ENCODE measurements around the gene LRRC70. TPM values are rescaled to one million over a fixed set of nuclear protein-coding genes. Genes with fewer than 3 reads are reported as not detected.

Gene LRRC70
- total RNA-seq, 1 donor from 2014 or later: not detected

DNA sequence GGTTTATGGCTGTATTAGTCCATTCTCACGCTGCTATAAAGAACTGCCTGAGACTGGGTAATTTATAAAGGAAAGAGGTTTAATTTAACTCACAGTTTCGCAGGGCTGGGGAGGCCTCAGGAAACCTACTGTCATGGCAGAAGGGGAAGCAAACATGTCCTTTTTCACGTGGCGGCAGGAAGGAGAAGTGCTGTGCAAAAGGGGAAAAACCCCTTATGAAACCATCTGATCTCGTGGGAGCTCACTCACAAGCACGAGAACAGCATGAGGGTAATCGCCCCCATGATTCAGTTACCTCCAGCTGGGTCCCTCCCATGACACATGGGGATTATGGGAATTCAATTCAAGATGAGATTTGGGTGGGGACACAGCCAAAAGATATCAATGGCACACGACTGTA is 13.9 kb downstream of the LRRC70 start:
- DNase-seq (ENCODE audit: low read depth): no peak
- no peak overlapping the region for H3K4me3 ChIP-seq (ENCODE audit: low read depth, low read length)
- TF ChIP-seq, protein P1, sequence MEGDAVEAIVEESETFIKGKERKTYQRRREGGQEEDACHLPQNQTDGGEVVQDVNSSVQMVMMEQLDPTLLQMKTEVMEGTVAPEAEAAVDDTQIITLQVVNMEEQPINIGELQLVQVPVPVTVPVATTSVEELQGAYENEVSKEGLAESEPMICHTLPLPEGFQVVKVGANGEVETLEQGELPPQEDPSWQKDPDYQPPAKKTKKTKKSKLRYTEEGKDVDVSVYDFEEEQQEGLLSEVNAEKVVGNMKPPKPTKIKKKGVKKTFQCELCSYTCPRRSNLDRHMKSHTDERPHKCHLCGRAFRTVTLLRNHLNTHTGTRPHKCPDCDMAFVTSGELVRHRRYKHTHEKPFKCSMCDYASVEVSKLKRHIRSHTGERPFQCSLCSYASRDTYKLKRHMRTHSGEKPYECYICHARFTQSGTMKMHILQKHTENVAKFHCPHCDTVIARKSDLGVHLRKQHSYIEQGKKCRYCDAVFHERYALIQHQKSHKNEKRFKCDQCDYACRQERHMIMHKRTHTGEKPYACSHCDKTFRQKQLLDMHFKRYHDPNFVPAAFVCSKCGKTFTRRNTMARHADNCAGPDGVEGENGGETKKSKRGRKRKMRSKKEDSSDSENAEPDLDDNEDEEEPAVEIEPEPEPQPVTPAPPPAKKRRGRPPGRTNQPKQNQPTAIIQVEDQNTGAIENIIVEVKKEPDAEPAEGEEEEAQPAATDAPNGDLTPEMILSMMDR (conservative IDR thresholded peaks at IDR 0.05; ENCODE audit: low read depth, low read length): no peak

DNA sequence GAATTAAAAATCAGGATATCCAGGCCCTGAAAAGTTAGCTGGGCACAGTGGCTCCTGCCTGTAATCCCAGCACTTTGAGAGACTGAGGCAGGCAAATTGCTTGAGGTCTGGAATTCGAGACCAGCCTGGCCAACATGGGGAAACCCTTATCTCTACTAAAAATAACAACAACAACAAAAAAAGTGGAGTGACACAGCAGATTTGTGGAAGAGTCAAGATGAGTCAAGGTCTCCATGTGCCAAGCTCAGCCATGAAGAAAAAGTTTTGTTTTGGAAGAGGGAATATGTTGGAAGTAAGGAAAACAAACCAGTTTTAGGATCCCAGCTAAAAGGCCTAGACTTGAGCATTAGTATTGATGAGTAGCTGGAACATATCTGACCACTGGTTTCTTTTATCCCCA is 14.7 kb downstream of the LRRC70 start:
- DNase-seq (ENCODE audit: low read depth): peak; percentile 6
- no peak overlapping the region for H3K4me3 ChIP-seq (ENCODE audit: low read depth, low read length)
- TF ChIP-seq, protein P1 (conservative IDR thresholded peaks at IDR 0.05; ENCODE audit: low read depth, low read length): no peak

DNA sequence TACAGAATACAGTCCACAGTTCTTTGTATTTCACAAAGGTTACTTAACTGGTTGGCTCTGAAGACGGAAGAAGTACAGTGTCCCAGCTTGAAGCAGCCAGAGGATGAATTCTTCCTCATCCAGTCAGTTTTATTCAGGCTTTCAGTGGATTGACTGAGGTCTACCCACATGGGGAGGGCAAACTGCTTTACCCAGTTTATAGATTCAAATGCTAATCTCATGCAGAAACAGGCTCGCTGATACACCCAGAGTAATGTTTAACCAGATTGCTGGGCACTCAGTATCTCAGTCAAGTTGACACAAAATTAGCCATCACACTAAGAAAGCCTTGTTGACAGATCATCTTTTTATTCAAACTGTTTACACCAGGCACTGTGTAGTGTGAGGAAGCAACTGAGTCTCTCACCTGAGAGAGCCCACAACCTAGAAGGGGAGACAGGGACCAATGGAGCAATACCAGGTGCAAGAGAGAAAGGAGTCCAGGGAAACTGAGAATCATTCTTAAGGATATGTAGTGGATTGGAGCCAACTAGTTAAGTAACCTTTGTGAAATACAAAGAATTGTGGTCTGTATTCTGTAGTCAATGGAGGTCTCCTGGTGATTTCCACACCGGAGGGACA is 15.9 kb downstream of the LRRC70 start:
- no peak for DNase-seq (ENCODE audit: low read depth)
- no peak overlapping the region for H3K4me3 ChIP-seq (ENCODE audit: low read depth, low read length)
- TF ChIP-seq, protein P1 (conservative IDR thresholded peaks at IDR 0.05; ENCODE audit: low read depth, low read length): no peak

DNA sequence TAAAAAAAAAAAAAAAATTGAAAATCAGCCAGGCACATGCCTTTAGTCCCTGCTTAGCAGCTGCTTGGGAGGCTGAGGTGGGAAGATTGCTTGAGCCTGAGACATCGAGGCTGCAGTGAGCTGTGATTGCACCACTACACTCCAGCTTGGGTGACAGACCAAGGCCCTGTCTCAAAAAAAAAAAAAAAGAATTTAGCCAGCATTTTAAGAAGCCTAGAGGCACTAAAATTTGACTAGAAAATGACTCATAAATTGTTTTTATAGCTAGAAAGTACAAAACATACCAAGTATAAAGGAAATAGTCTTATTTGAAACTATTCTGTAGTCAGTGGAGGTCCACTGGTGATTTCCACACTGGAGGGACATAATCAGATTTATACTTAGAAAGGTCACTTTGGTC is 17.5 kb downstream of the LRRC70 start:
- TF ChIP-seq, protein P1 (conservative IDR thresholded peaks at IDR 0.05; ENCODE audit: low read depth, low read length): no peak
- DNase-seq (ENCODE audit: low read depth): no peak
- H3K4me3 ChIP-seq (ENCODE audit: low read depth, low read length): no peak overlapping the region

DNA sequence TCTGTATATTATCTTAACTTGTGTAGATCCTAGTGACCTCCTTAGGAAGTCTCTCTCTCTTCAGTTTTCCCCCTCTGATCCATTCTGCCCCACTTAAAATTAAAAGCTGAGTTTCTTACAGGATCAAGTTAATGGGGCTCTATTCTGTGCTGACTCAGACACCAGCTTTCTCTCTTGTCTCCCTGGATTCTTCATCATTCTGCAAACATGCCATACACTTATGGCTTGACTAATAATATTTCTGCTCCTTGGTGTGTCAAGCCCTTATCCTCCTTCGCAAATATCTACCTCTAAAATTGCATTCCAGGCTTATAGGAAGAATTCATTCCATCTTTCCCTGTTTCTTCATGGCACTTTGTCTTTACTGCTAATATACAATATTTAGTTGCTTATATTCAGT is 18.1 kb downstream of the LRRC70 start:
- DNase-seq (ENCODE audit: low read depth): no peak
- H3K4me3 ChIP-seq (ENCODE audit: low read depth, low read length): no peak overlapping the region
- TF ChIP-seq, protein P1 (conservative IDR thresholded peaks at IDR 0.05; ENCODE audit: low read depth, low read length): no peak

DNA sequence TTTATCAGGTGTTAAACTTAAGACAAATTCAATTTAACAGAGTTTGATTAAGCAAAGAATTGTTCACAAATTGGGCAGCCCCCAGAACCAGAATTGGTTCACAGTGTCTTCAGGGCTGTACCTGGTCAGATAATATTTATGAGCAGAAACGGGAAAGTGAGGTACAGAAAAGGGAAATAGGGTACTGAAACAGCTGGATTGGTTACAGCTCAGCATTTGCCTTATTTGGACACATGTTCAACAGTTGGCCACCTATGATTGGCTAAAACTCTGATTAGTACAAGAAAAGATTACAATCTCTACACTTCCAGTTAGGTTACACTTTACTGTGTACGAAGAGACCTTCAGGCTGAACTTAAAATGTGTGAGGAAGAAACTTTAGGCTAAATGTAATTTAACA is 18.7 kb downstream of the LRRC70 start:
- no peak overlapping the region for H3K4me3 ChIP-seq (ENCODE audit: low read depth, low read length)
- TF ChIP-seq, protein P1 (conservative IDR thresholded peaks at IDR 0.05; ENCODE audit: low read depth, low read length): no peak
- no peak for DNase-seq (ENCODE audit: low read depth)

DNA sequence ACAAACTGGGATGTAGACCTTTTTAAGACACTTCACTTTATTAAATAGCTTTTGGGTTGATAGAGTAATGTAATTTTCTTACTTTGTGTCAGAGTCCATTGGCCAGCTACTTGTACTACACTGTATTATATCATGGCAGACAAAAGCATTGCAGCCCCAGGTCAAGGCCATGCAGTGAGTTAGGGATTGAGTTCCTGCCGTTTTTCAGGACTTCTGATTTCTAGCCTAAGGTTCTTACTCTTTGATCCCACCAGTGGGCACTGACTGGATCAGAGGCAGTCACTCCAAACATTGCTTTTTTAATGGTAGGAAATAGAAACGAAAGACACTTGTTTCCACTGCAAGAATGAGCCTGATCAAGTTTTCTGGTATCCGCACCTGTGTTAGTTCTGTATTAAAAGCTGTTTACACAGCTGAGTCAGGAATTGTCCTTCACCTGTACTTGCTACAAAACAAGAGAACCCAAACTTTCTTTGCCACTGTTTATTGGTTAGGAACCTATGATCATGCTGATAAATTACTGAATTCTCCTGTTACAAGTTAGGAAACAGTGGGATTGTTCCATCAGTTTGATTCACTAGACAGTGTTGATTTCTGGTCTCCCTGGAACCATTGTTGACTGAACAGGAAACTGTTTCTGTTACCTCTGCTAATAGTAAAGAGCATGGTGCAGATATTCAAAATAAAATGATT is 22.1 kb downstream of the LRRC70 start:
- DNase-seq (ENCODE audit: low read depth): no peak
- H3K4me3 ChIP-seq (ENCODE audit: low read depth, low read length): no peak overlapping the region
- TF ChIP-seq, protein P1 (conservative IDR thresholded peaks at IDR 0.05; ENCODE audit: low read depth, low read length): no peak
